Measurements from ENCODE around the gene ART4.

DNA sequence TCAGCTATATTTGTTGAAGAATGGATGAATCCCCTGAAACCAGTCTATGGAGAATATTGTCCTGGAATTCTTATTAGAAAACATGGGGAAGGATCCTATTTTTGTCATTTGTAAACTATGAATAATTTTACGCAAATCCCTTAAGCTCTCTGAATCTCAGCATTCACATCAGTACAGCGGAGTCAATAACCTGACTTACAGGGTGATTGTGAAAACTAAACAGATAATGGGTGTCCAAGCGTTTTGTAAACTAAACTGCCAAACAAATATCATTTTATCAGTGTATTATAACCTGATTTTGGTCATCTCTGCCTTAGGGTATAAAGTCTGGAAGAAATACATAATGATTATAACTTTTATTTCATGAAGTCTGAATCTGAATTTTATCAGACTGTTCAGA lies 10.0 kb downstream of the ART4 start:
- no peak for TF ChIP-seq CTCF (IDR thresholded peaks at IDR 0.05; ENCODE audit: insufficient read depth, low read depth, low read length)
- TF ChIP-seq EZH2 (IDR thresholded peaks at IDR 0.05; ENCODE audit: insufficient read depth, low read length): no peak

Measured in astrocyte (in vitro differentiated cells and primary cell).